B cell (primary cell): Measurements from ENCODE around the gene ZCCHC2.

Source experiments
- CTCF ChIP-seq: fragments of 200-600 bp; IDR thresholded peaks from one replicate; pipeline ENCODE4 v1.8.0; 2022; ENCODE audit warnings: antibody characterized with exemption, mild to moderate bottlenecking
- EZH2 ChIP-seq: IDR thresholded peaks from 2 replicates; pipeline ENCODE4 v1.6.1; 2012; ENCODE audit warnings: borderline replicate concordance, low read depth, mild to moderate bottlenecking, moderate library complexity, low read length; ENCODE audit not compliant: insufficient read depth, poor library complexity, severe bottlenecking

GRCh38 chr18:62523255-62523588, 397 bp downstream of the ZCCHC2 start:
- TF ChIP-seq EZH2 (no peak), CTCF (no peak)
